H9 (cell line): ENCODE measurements around the gene DLG5. TPM values are rescaled to one million over a fixed set of nuclear protein-coding genes. Genes with fewer than 3 reads are reported as not detected.

Source experiments
- DNase-seq: peaks from one replicate; pipeline ENCODE4 v3.0.0-alpha.2; 2017
- H2AFZ ChIP-seq: one replicate; pipeline ENCODE4 v1.6.1; 2013; ENCODE audit warnings: mild to moderate bottlenecking, low read length, control low read depth, moderate library complexity
- H2AK5ac ChIP-seq: 2 replicates; pipeline ENCODE4 v1.6.1; 2013; ENCODE audit warnings: low read length, control low read depth, mixed read lengths; ENCODE audit not compliant: insufficient read length
- H2BK120ac ChIP-seq: one replicate; pipeline ENCODE4 v1.6.1; 2013; ENCODE audit warnings: low read depth, mild to moderate bottlenecking, low read length, control low read depth, inconsistent platforms; ENCODE audit not compliant: poor library complexity, severe bottlenecking
- H2BK12ac ChIP-seq: 2 replicates; pipeline ENCODE4 v1.6.1; 2013; ENCODE audit warnings: low read length, control low read depth, mixed read lengths, low read depth; ENCODE audit not compliant: insufficient read length
- H2BK15ac ChIP-seq: 2 replicates; pipeline ENCODE4 v1.6.1; 2013; ENCODE audit warnings: low read depth, low read length, control low read depth
- H2BK20ac ChIP-seq: one replicate; pipeline ENCODE4 v1.6.1; 2013; ENCODE audit warnings: low read depth, mild to moderate bottlenecking, low read length, control low read depth, inconsistent platforms; ENCODE audit not compliant: poor library complexity, severe bottlenecking
- H2BK5ac ChIP-seq: 2 replicates; pipeline ENCODE4 v1.6.1; 2013; ENCODE audit warnings: low read length, control low read depth, mixed read lengths; ENCODE audit not compliant: insufficient read length
- H3K14ac ChIP-seq: 2 replicates; pipeline ENCODE4 v1.6.1; 2013; ENCODE audit warnings: low read length, control low read depth; ENCODE audit not compliant: insufficient read depth
- H3K18ac ChIP-seq: 2 replicates; pipeline ENCODE4 v1.6.1; 2013; ENCODE audit warnings: low read depth, mild to moderate bottlenecking, mixed read lengths, low read length, control low read depth; ENCODE audit not compliant: insufficient read length
- H3K23ac ChIP-seq: 2 replicates; pipeline ENCODE4 v1.6.1; 2013; ENCODE audit warnings: low read length, control low read depth, mixed read lengths, low read depth; ENCODE audit not compliant: insufficient read length
- H3K23me2 ChIP-seq: 2 replicates; pipeline ENCODE4 v1.6.1; 2013; ENCODE audit warnings: low read depth, mild to moderate bottlenecking, mixed read lengths, low read length, control low read depth; ENCODE audit not compliant: insufficient read length, poor library complexity, severe bottlenecking
- H3K27ac ChIP-seq: 2 replicates; pipeline ENCODE4 v1.5.1; 2013; ENCODE audit warnings: low read length, control low read depth, mixed read lengths, low read depth; ENCODE audit not compliant: insufficient read length
- H3K27me3 ChIP-seq: 2 replicates; pipeline ENCODE4 v1.6.1; 2013; ENCODE audit warnings: low read length, control low read depth, inconsistent platforms; ENCODE audit not compliant: insufficient read depth
- H3K4ac ChIP-seq: 2 replicates; pipeline ENCODE4 v1.6.1; 2013; ENCODE audit warnings: low read depth, mild to moderate bottlenecking, control low read depth, inconsistent platforms, low read length, moderate library complexity
- H3K4me1 ChIP-seq: 2 replicates; pipeline ENCODE4 v1.6.1; 2013; ENCODE audit warnings: low read length, control low read depth, inconsistent platforms; ENCODE audit not compliant: insufficient read depth
- H3K4me2 ChIP-seq: 2 replicates; pipeline ENCODE4 v1.6.1; 2013; ENCODE audit warnings: low read length, control low read depth, mixed read lengths; ENCODE audit not compliant: insufficient read length, insufficient read depth
- H3K56ac ChIP-seq: 2 replicates; pipeline ENCODE4 v1.6.1; 2013; ENCODE audit warnings: low read depth, mild to moderate bottlenecking, mixed read lengths, low read length, control low read depth; ENCODE audit not compliant: insufficient read length
- H3K79me1 ChIP-seq: 2 replicates; pipeline ENCODE4 v1.6.1; 2013; ENCODE audit warnings: low read depth, mild to moderate bottlenecking, moderate library complexity, low read length, control low read depth, inconsistent platforms; ENCODE audit not compliant: insufficient read depth, poor library complexity, severe bottlenecking
- H3K79me2 ChIP-seq: 2 replicates; pipeline ENCODE4 v1.6.1; 2013; ENCODE audit warnings: low read length, control low read depth, inconsistent platforms; ENCODE audit not compliant: insufficient read depth
- H3K9ac ChIP-seq: 2 replicates; pipeline ENCODE4 v1.6.1; 2013; ENCODE audit warnings: low read length, control low read depth, mixed read lengths; ENCODE audit not compliant: insufficient read length; ENCODE audit errors: extremely low read depth
- H3K9me3 ChIP-seq: one replicate; pipeline ENCODE4 v1.6.1; 2013; ENCODE audit warnings: low read depth, low read length, inconsistent platforms; ENCODE audit not compliant: control insufficient read depth
- H3T11ph ChIP-seq: one replicate; pipeline ENCODE4 v1.6.1; 2013; ENCODE audit warnings: mild to moderate bottlenecking, low read length, control low read depth, inconsistent platforms
- H4K20me1 ChIP-seq: one replicate; pipeline ENCODE4 v1.6.1; 2013; ENCODE audit not compliant: control insufficient read depth, insufficient read length, insufficient read depth
- H4K5ac ChIP-seq: 2 replicates; pipeline ENCODE4 v1.6.1; 2013; ENCODE audit warnings: low read depth, mild to moderate bottlenecking, mixed read lengths, low read length, control low read depth; ENCODE audit not compliant: insufficient read length
- H4K8ac ChIP-seq: replicated peaks from 2 replicates; pipeline ENCODE4 v1.6.1; 2013; ENCODE audit warnings: low read length, control low read depth, mixed read lengths, low read depth; ENCODE audit not compliant: insufficient read length
- H4K91ac ChIP-seq: 2 replicates; pipeline ENCODE4 v1.6.1; 2013; ENCODE audit warnings: low read depth, mild to moderate bottlenecking, moderate library complexity, mixed read lengths, low read length, control low read depth; ENCODE audit not compliant: insufficient read length
- H3K27ac Mint-ChIP-seq, 3 experiments: 2 replicates in 2 of 3; 3 replicates in 1 of 3; pipeline ENCODE4 v1.8.0; 2020 to 2021; ENCODE audit warnings: mixed read lengths in 3 of 3, mild to moderate bottlenecking in 1 of 3, moderate library complexity in 1 of 3
- H3K27me3 Mint-ChIP-seq: 2 replicates; pipeline ENCODE4 v1.8.0; 2021; ENCODE audit warnings: low read depth, mild to moderate bottlenecking, moderate library complexity, mixed read lengths
- H3K36me3 Mint-ChIP-seq, 3 experiments: 2 replicates in 2 of 3; 3 replicates in 1 of 3; pipeline ENCODE4 v1.8.0; 2020 to 2021; ENCODE audit warnings: low read depth in 3 of 3, mixed read lengths in 3 of 3; ENCODE audit not compliant: insufficient read depth in 1 of 3
- H3K4me1 Mint-ChIP-seq, 2 experiments: 2 replicates each; pipeline ENCODE4 v1.8.0; 2020; ENCODE audit warnings: mixed read lengths in 2 of 2
- H3K4me3 Mint-ChIP-seq, 2 experiments: 2 replicates in 1 of 2; 3 replicates in 1 of 2; pipeline ENCODE4 v1.8.0; 2020 to 2021; ENCODE audit warnings: mild to moderate bottlenecking in 2 of 2, mixed read lengths in 2 of 2, moderate library complexity in 1 of 2
- H3K9me3 Mint-ChIP-seq, 2 experiments: 2 replicates in 1 of 2; 3 replicates in 1 of 2; pipeline ENCODE4 v1.8.0; 2020; ENCODE audit warnings: mild to moderate bottlenecking in 2 of 2, mixed read lengths in 2 of 2, moderate library complexity in 1 of 2
- WGBS: extraction: QIAGEN DNeasy Blood & Tissue Kit; methylation state at CpG from one replicate; pipeline ENCODE4 v1.1.7; 2013; ENCODE audit warnings: missing lambda C conversion rate, low lambda C conversion rate, mixed read lengths; ENCODE audit not compliant: insufficient read length; ENCODE audit errors: extremely low coverage; 5-methylcytosine and 5-hydroxymethylcytosine counted together
- total RNA-seq: library from RNA; stranded (reverse); gene quantifications from 2 replicates; pipeline ENCODE4 v1.2.1, GENCODE V29; 2021
- TF ChIP-seq, protein P1 (sequence below): fragments of 200-600 bp; sonication (generic); conservative IDR thresholded peaks from 3 replicates; pipeline ENCODE4 v1.8.0; 2021; ENCODE audit warnings: antibody characterized with exemption, mild to moderate bottlenecking

DLG5 gene
- total RNA-seq, 1 experiment from 2014 or later = 67.4 TPM

DNA sequence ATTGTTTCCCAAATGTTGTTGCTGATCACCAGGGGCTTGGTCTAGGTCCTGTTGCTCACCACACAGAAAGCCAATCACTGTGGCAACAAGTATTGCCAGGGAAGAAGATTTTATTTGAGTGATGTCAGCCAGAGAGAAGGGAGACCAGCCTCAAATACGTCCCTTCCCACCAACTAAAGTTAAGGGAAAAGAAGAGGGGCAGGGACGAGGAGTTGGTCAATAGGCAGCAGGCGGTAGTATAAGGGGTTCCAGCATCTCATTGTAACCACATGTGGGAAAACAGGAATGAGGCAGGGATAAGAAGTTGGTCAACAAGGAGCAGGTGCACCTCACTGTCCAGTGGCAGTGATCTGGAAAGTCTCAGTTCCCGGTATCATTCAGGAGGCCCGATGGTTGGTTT, 150.1 kb downstream of the DLG5 start:
- H3K79me1 ChIP-seq = no peaks in the 10 kb centered on the region
- H3K4me1 ChIP-seq = no peaks in the 10 kb centered on the region
- H4K91ac ChIP-seq = no peak overlapping the region
- H3K14ac ChIP-seq = no peak overlapping the region
- H3K4me1 Mint-ChIP-seq = peaks cover 14 to 16% of the 10 kb centered on the region in 2 experiments
- no peak overlapping the region for H2BK15ac ChIP-seq
- H3K9me3 ChIP-seq = no peaks in the 10 kb centered on the region
- H3K18ac ChIP-seq = no peak overlapping the region
- no peaks in the 10 kb centered on the region for H3K79me2 ChIP-seq
- DNase-seq = no peak
- no peak overlapping the region for H3K9ac ChIP-seq
- H3K27me3 Mint-ChIP-seq = no peaks in the 10 kb centered on the region; the same call in 1 of the 2 replicates
- H4K8ac ChIP-seq = no peak overlapping the region
- H3T11ph ChIP-seq = no peak overlapping the region
- no peak overlapping the region for H2AK5ac ChIP-seq
- no peak overlapping the region for H2BK120ac ChIP-seq
- no peak overlapping the region for H3K4me2 ChIP-seq
- no peaks in the 10 kb centered on the region for H4K20me1 ChIP-seq
- no peak overlapping the region for H2BK20ac ChIP-seq
- WGBS = no CpG with 5 or more reads among the region's 5 CpGs
- no peak overlapping the region for H3K4ac ChIP-seq
- no peak overlapping the region for H2BK12ac ChIP-seq
- no peak overlapping the region for H3K27ac Mint-ChIP-seq
- no peak overlapping the region for H2BK5ac ChIP-seq
- no peak overlapping the region for H3K23ac ChIP-seq
- no peak overlapping the region for H4K5ac ChIP-seq
- no peaks in the 10 kb centered on the region for H3K27me3 ChIP-seq
- H3K4me3 Mint-ChIP-seq = no peak overlapping the region
- no peak overlapping the region for H3K56ac ChIP-seq
- no peak overlapping the region for H3K27ac ChIP-seq
- H3K9me3 Mint-ChIP-seq = peaks cover 16 to 22% of the 10 kb centered on the region in 2 experiments
- TF ChIP-seq, protein P1, sequence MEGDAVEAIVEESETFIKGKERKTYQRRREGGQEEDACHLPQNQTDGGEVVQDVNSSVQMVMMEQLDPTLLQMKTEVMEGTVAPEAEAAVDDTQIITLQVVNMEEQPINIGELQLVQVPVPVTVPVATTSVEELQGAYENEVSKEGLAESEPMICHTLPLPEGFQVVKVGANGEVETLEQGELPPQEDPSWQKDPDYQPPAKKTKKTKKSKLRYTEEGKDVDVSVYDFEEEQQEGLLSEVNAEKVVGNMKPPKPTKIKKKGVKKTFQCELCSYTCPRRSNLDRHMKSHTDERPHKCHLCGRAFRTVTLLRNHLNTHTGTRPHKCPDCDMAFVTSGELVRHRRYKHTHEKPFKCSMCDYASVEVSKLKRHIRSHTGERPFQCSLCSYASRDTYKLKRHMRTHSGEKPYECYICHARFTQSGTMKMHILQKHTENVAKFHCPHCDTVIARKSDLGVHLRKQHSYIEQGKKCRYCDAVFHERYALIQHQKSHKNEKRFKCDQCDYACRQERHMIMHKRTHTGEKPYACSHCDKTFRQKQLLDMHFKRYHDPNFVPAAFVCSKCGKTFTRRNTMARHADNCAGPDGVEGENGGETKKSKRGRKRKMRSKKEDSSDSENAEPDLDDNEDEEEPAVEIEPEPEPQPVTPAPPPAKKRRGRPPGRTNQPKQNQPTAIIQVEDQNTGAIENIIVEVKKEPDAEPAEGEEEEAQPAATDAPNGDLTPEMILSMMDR = no peak
- H3K23me2 ChIP-seq = no peaks in the 10 kb centered on the region
- peaks cover 27 to 41% (median 34%) of the 10 kb centered on the region in 3 experiments for H3K36me3 Mint-ChIP-seq
- H2AFZ ChIP-seq = no peak overlapping the region
